HG02610 (cell line): ENCODE results near the gene ACP5.
A peak's percentile ranks its signal among the peaks of the same experiment; 100 is the strongest.

Experiments
- ATAC-seq: cut with Tn5 transposase; IDR thresholded peaks from one replicate; pipeline ENCODE4 v1.9.1; 2021; ENCODE audit warnings: mild to moderate bottlenecking, moderate library complexity; ENCODE audit not compliant: unreplicated experiment

The ACP5 gene

GRCh38 chr19:11550265-11550664 is 27.2 kb downstream of the ACP5 start:
- ATAC-seq = no peak

- no peak for ATAC-seq
Observed at GRCh38 chr19:11549386-11549953, 28.0 kb downstream of the ACP5 start.

- no peak for ATAC-seq
Observed at GRCh38 chr19:11547929-11548700, 29.3 kb downstream of the ACP5 start.

GRCh38 chr19:11541238-11541637 is 36.2 kb downstream of the ACP5 start:
- ATAC-seq = no peak

- no peak for ATAC-seq
Observed at GRCh38 chr19:11540645-11541044, 36.8 kb downstream of the ACP5 start.

- no peak for ATAC-seq
Observed at GRCh38 chr19:11539495-11540365, 37.7 kb downstream of the ACP5 start.

- no peak for ATAC-seq
Observed at GRCh38 chr19:11538232-11539036, 39.0 kb downstream of the ACP5 start, which contains the start of gene CNN1. TSS of gene CNN1 (plus strand) at chr19:11538851. CDS start at chr19:11538928, 77 bp downstream.

- ATAC-seq = no peak
Observed at GRCh38 chr19:11535792-11536595, 41.5 kb downstream of the ACP5 start.

GRCh38 chr19:11534948-11535347 is 42.5 kb downstream of the ACP5 start:
- ATAC-seq = no peak

GRCh38 chr19:11534538-11534937 is 42.9 kb downstream of the ACP5 start:
- no peak for ATAC-seq

- no peak for ATAC-seq
Observed at GRCh38 chr19:11530432-11530831, 47.0 kb downstream of the ACP5 start.

- ATAC-seq = peak; percentile 94
Observed at GRCh38 chr19:11528551-11529341, 48.7 kb downstream of the ACP5 start, which contains the start of gene ECSIT. TSS of gene ECSIT (minus strand) at chr19:11529134. CDS start at chr19:11519170, 9,964 bp downstream.
